GM19238 (cell line): ENCODE measurements around the gene HPSE2.
"Not testable (repeated sequence)": the region's sequence is repeated elsewhere in the genome, so short reads cannot be mapped to it uniquely, and the experiment has no call there.

ENCODE experiments used
- DNase-seq: peaks from one replicate; pipeline ENCODE4 v3.0.0; 2011; ENCODE audit warnings: low spot score; ENCODE audit not compliant: insufficient read length

The HPSE2 gene

GRCh38 chr10:98570834-98571233 is 664.8 kb downstream of the HPSE2 start:
- DNase-seq, result no peak

GRCh38 chr10:98569853-98570252 is 665.8 kb downstream of the HPSE2 start:
- no peak for DNase-seq

GRCh38 chr10:98568551-98568950 is 667.1 kb downstream of the HPSE2 start:
- DNase-seq, result no peak

- DNase-seq, result no peak
These were observed 668.1 kb downstream of the HPSE2 start for GRCh38 chr10:98567391-98568133.

GRCh38 chr10:98563811-98564210 is 671.8 kb downstream of the HPSE2 start:
- DNase-seq, result no peak

GRCh38 chr10:98560565-98560964 is 675.1 kb downstream of the HPSE2 start:
- DNase-seq, result no peak

GRCh38 chr10:98556061-98556460 is 679.6 kb downstream of the HPSE2 start:
- DNase-seq, result no peak

- DNase-seq, result no peak
These were observed 680.5 kb downstream of the HPSE2 start for GRCh38 chr10:98555021-98555619.

- DNase-seq, result not testable (repeated sequence)
These were observed 694.1 kb downstream of the HPSE2 start for GRCh38 chr10:98541561-98541960.

GRCh38 chr10:98539578-98539977 is 696.1 kb downstream of the HPSE2 start:
- DNase-seq, result no peak

GRCh38 chr10:98538472-98538871 is 697.2 kb downstream of the HPSE2 start:
- DNase-seq, result no peak

- DNase-seq, result no peak
These were observed 699.1 kb downstream of the HPSE2 start for GRCh38 chr10:98536551-98536950.

- no peak for DNase-seq
These were observed 701.8 kb downstream of the HPSE2 start for GRCh38 chr10:98533746-98534445.

- no peak for DNase-seq
These were observed 702.4 kb downstream of the HPSE2 start for GRCh38 chr10:98533241-98533640.

GRCh38 chr10:98528805-98529183 is 706.9 kb downstream of the HPSE2 start:
- DNase-seq, result no peak

GRCh38 chr10:98528166-98528804 is 707.4 kb downstream of the HPSE2 start:
- DNase-seq, result no peak

- DNase-seq, result no peak
These were observed 709.7 kb downstream of the HPSE2 start for GRCh38 chr10:98525969-98526368.

GRCh38 chr10:98524124-98524523 is 711.5 kb downstream of the HPSE2 start:
- no peak for DNase-seq

- no peak for DNase-seq
These were observed 715.8 kb downstream of the HPSE2 start for GRCh38 chr10:98519841-98520240.

- DNase-seq, result no peak
These were observed 718.0 kb downstream of the HPSE2 start for GRCh38 chr10:98517672-98518071.

GRCh38 chr10:98516352-98516751 is 719.3 kb downstream of the HPSE2 start:
- DNase-seq, result no peak

- DNase-seq, result no peak
These were observed 721.9 kb downstream of the HPSE2 start for GRCh38 chr10:98513704-98514103.
